MM.1S (cell line): Measurements from ENCODE around the gene ADAM19.

Experiments
- DNase-seq: peaks from one replicate; pipeline ENCODE4 v3.0.0-alpha.2; 2015
- H2AFZ ChIP-seq: fragments of 300-600 bp; sonication (generic); 2 replicates; pipeline ENCODE4 v1.6.0; 2016; ENCODE audit warnings: antibody characterized with exemption, low read length
- H3F3A ChIP-seq: fragments of 300-600 bp; sonication (generic); 2 replicates; pipeline ENCODE4 v1.6.1; 2016; ENCODE audit warnings: mild to moderate bottlenecking, antibody characterized with exemption, low read length, moderate library complexity, mixed read lengths; ENCODE audit not compliant: insufficient read depth
- H3K27ac ChIP-seq: fragments of 300-600 bp; sonication (generic); 2 replicates; pipeline ENCODE4 v1.5.1; 2016; ENCODE audit warnings: mild to moderate bottlenecking, low read length
- H3K27me3 ChIP-seq: fragments of 300-600 bp; sonication (generic); replicated peaks from 2 replicates; pipeline ENCODE4 v1.6.0; 2016; ENCODE audit warnings: low read length; ENCODE audit not compliant: insufficient read depth
- H3K36me3 ChIP-seq: fragments of 300-600 bp; sonication (generic); replicated peaks from 2 replicates; pipeline ENCODE4 v1.6.1; 2016; ENCODE audit warnings: mild to moderate bottlenecking, low read length, mixed read lengths; ENCODE audit not compliant: insufficient read depth
- H3K4me1 ChIP-seq: fragments of 300-600 bp; sonication (generic); 2 replicates; pipeline ENCODE4 v1.6.1; 2016; ENCODE audit warnings: low read length, mixed read lengths
- H3K4me2 ChIP-seq: fragments of 300-600 bp; sonication (generic); 2 replicates; pipeline ENCODE4 v1.6.0; 2016; ENCODE audit warnings: low read depth, low read length
- H3K4me3 ChIP-seq: fragments of 300-600 bp; sonication (generic); 2 replicates; pipeline ENCODE4 v1.5.1; 2016; ENCODE audit warnings: low read length, mixed read lengths
- H3K79me2 ChIP-seq: fragments of 300-600 bp; sonication (generic); 2 replicates; pipeline ENCODE4 v1.6.1; 2016; ENCODE audit warnings: mixed run types, low read length, mixed read lengths
- H3K9ac ChIP-seq: fragments of 300-600 bp; sonication (generic); 2 replicates; pipeline ENCODE4 v1.6.1; 2016; ENCODE audit warnings: low read length, mixed read lengths
- H3K9me2 ChIP-seq: fragments of 300-600 bp; sonication (generic); replicated peaks from 2 replicates; pipeline ENCODE4 v1.6.1; 2016; ENCODE audit warnings: mild to moderate bottlenecking, low read length, mixed read lengths; ENCODE audit not compliant: insufficient read depth
- H3K9me3 ChIP-seq: fragments of 300-600 bp; sonication (generic); replicated peaks from 2 replicates; pipeline ENCODE4 v1.6.1; 2016; ENCODE audit warnings: mild to moderate bottlenecking, low read length, mixed read lengths; ENCODE audit not compliant: insufficient read depth
- H4K20me1 ChIP-seq: fragments of 300-600 bp; sonication (generic); 2 replicates; pipeline ENCODE4 v1.6.1; 2016; ENCODE audit warnings: mild to moderate bottlenecking, low read length, moderate library complexity, mixed read lengths; ENCODE audit not compliant: insufficient read depth
- CTCF ChIP-seq: fragments of 300-600 bp; sonication (generic); IDR thresholded peaks from 2 replicates; pipeline ENCODE4 v1.5.1; 2016; ENCODE audit warnings: antibody characterized with exemption, low read length, mixed read lengths
- EZH2 ChIP-seq: fragments of 300-600 bp; sonication (generic); optimal IDR thresholded peaks from 2 replicates; pipeline ENCODE3; 2017; ENCODE audit warnings: low read depth, mild to moderate bottlenecking, antibody characterized with exemption, low read length, mixed read lengths
- EZH2phosphoT487 ChIP-seq: fragments of 300-600 bp; sonication (generic); IDR thresholded peaks from 2 replicates; pipeline ENCODE4 v1.6.1; 2018; ENCODE audit warnings: antibody characterized with exemption, low read length

The ADAM19 gene

GRCh38 chr5:157542282-157543000 is 33.1 kb downstream of the ADAM19 start:
- Histone ChIP-seq H3K27me3 (no peaks in the 10 kb centered on the region), H3K9ac (no peak overlapping the region), H3K4me3 (no peak overlapping the region), H3K4me1 (peaks cover 31% of the 10 kb centered on the region), H3K4me2 (no peak overlapping the region), H4K20me1 (no peaks in the 10 kb centered on the region), H3K36me3 (no peaks in the 10 kb centered on the region), H3K9me2 (no peaks in the 10 kb centered on the region), H3K79me2 (no peaks in the 10 kb centered on the region), H2AFZ (no peak overlapping the region), H3K27ac (no peak overlapping the region), H3F3A (peaks cover 23% of the 10 kb centered on the region), H3K9me3 (no peaks in the 10 kb centered on the region)
- no peak for DNase-seq
- TF ChIP-seq EZH2phosphoT487 (no peak), EZH2 (no peak), CTCF (no peak)

- no peak for DNase-seq
- TF ChIP-seq EZH2phosphoT487 (no peak), EZH2 (no peak), CTCF (no peak)
- H3F3A ChIP-seq: peaks cover 23% of the 10 kb centered on the region
- no peak overlapping the region for H3K4me3 ChIP-seq
- peak overlapping the region; percentile 61; the same call in 1 of the 2 replicates for H3K27ac ChIP-seq
- H3K9ac ChIP-seq: no peak overlapping the region
- 0 out of 2 replicates have a peak overlapping the region, but pooled peaks have one; percentile 67 for H2AFZ ChIP-seq
- no peaks in the 10 kb centered on the region for H3K9me3 ChIP-seq
- no peaks in the 10 kb centered on the region for H3K27me3 ChIP-seq
- no peaks in the 10 kb centered on the region for H3K36me3 ChIP-seq
- H3K4me2 ChIP-seq: peak overlapping the region; percentile 87; the same call in 1 of the 2 replicates
- H3K9me2 ChIP-seq: no peaks in the 10 kb centered on the region
- peaks cover 31% of the 10 kb centered on the region for H3K4me1 ChIP-seq
- H3K79me2 ChIP-seq: no peaks in the 10 kb centered on the region
- no peaks in the 10 kb centered on the region for H4K20me1 ChIP-seq
Measured at GRCh38 chr5:157541447-157542118, 34.0 kb downstream of the ADAM19 start.

- H3K9me2 ChIP-seq: no peaks in the 10 kb centered on the region
- H3K9me3 ChIP-seq: no peaks in the 10 kb centered on the region
- H2AFZ ChIP-seq: peak overlapping the region; percentile 67
- H3K9ac ChIP-seq: peak overlapping the region; percentile 39
- H4K20me1 ChIP-seq: no peaks in the 10 kb centered on the region
- H3F3A ChIP-seq: peaks cover 23% of the 10 kb centered on the region
- H3K4me2 ChIP-seq: peak overlapping the region; percentile 87
- H3K27ac ChIP-seq: peak overlapping the region; percentile 61; the same call in 1 of the 2 replicates
- TF ChIP-seq CTCF: no peak
- no peak for TF ChIP-seq EZH2phosphoT487
- no peak for TF ChIP-seq EZH2
- H3K27me3 ChIP-seq: no peaks in the 10 kb centered on the region
- no peaks in the 10 kb centered on the region for H3K36me3 ChIP-seq
- peak; percentile 79 for DNase-seq
- H3K79me2 ChIP-seq: no peaks in the 10 kb centered on the region
- peak overlapping the region; percentile 43 for H3K4me3 ChIP-seq
- peaks cover 26% of the 10 kb centered on the region for H3K4me1 ChIP-seq
Measured at GRCh38 chr5:157540707-157541446, 34.7 kb downstream of the ADAM19 start.
